H1 (cell line): ENCODE results near the gene FZD8. TPM values are rescaled to one million over a fixed set of nuclear protein-coding genes. Genes with fewer than 3 reads are reported as not detected.

Experiments
- CTCF ChIA-PET: fragments of 300-600 bp; sonication (Branson Sonifier 250); formaldehyde crosslinking; loops from one replicate; lab custom pipeline; 2021; ENCODE audit not compliant: partially characterized antibody; lab: Charles Lee
- POLR2A ChIA-PET: fragments of 300-600 bp; sonication (Branson Sonifier 250); formaldehyde crosslinking; loops from one replicate; lab custom pipeline; 2021; ENCODE audit warnings: inconsistent platforms; ENCODE audit not compliant: partially characterized antibody; lab: Charles Lee
- DNase-seq, 2 experiments: peaks; one replicate each; pipeline versions ENCODE4 v3.0.0 to v3.0.0-alpha.2; 2010 to 2022; ENCODE audit warnings: low spot score in 2 of 2, low read depth in 1 of 2, mixed read lengths in 1 of 2
- FAIRE-seq: peaks from 2 replicates; lab custom pipeline; 2011; peaks lifted over from hg19 to GRCh38; lab: Jason Lieb, UNC
- H2AFZ ChIP-seq: 2 replicates; pipeline ENCODE4 v1.8.1; 2012; ENCODE audit warnings: low read length, inconsistent platforms
- H2AK5ac ChIP-seq: 2 replicates; pipeline ENCODE4 v1.6.1; 2013; ENCODE audit warnings: low read depth, low read length
- H2BK120ac ChIP-seq: replicated peaks from 2 replicates; pipeline ENCODE3; 2013; ENCODE audit warnings: low read depth, low read length, inconsistent platforms
- H2BK12ac ChIP-seq: 2 replicates; pipeline ENCODE4 v1.6.1; 2013; ENCODE audit warnings: low read depth, low read length
- H2BK15ac ChIP-seq: 2 replicates; pipeline ENCODE4 v1.6.1; 2013; ENCODE audit warnings: low read length
- H2BK20ac ChIP-seq: 2 replicates; pipeline ENCODE4 v1.6.1; 2013; ENCODE audit warnings: low read length
- H2BK5ac ChIP-seq: 2 replicates; pipeline ENCODE4 v1.6.1; 2013; ENCODE audit warnings: low read depth, low read length
- H3K14ac ChIP-seq: 2 replicates; pipeline ENCODE4 v1.6.1; 2013; ENCODE audit warnings: inconsistent platforms; ENCODE audit not compliant: insufficient read length
- H3K18ac ChIP-seq: 2 replicates; pipeline ENCODE4 v1.6.1; 2013; ENCODE audit warnings: low read length; ENCODE audit errors: extremely low read depth
- H3K23ac ChIP-seq: 2 replicates; pipeline ENCODE4 v1.6.1; 2013; ENCODE audit warnings: inconsistent platforms; ENCODE audit not compliant: insufficient read length
- H3K23me2 ChIP-seq: 2 replicates; pipeline ENCODE4 v1.6.1; 2013; ENCODE audit warnings: low read depth, low read length
- H3K27ac ChIP-seq: 2 replicates; pipeline ENCODE4 v1.6.1; 2011; ENCODE audit warnings: low read depth, low read length, inconsistent platforms
- H3K27me3 ChIP-seq, 4 experiments: replicated peaks in 1 of 4; 1 replicate in 1 of 4; 2 replicates in 3 of 4; pipeline versions ENCODE4 v1.6.1 to v1.8.1; 2011 to 2013; ENCODE audit warnings: low read length in 3 of 4, mild to moderate bottlenecking in 3 of 4, inconsistent platforms in 2 of 4, mixed read lengths in 2 of 4, moderate library complexity in 1 of 4; ENCODE audit not compliant: control insufficient read depth in 3 of 4, insufficient read depth in 3 of 4; ENCODE audit errors: extremely low read depth in 1 of 4
- H3K36me3 ChIP-seq, 4 experiments: 2 replicates each; pipeline versions ENCODE4 v1.6.1 to v1.8.1; 2011 to 2013; ENCODE audit warnings: mild to moderate bottlenecking in 4 of 4, low read length in 3 of 4, moderate library complexity in 2 of 4, control low read depth in 1 of 4, inconsistent platforms in 1 of 4; ENCODE audit not compliant: insufficient read depth in 4 of 4, control insufficient read depth in 2 of 4
- H3K4ac ChIP-seq: replicated peaks from 2 replicates; pipeline ENCODE3; 2013; ENCODE audit warnings: low read length, low read depth, mixed read lengths, inconsistent platforms; ENCODE audit not compliant: insufficient read length
- H3K4me1 ChIP-seq, 4 experiments: replicated peaks in 1 of 4; 1 replicate in 1 of 4; 2 replicates in 3 of 4; pipeline versions ENCODE4 v1.6.1 to v1.8.1; 2011 to 2013; ENCODE audit warnings: low read length in 3 of 4, inconsistent platforms in 2 of 4, mixed read lengths in 1 of 4; ENCODE audit not compliant: insufficient read depth in 4 of 4, control insufficient read depth in 3 of 4
- H3K4me2 ChIP-seq, 2 experiments: 2 replicates each; pipeline versions ENCODE4 v1.6.1 to v1.8.1; 2011 to 2013; ENCODE audit warnings: low read depth in 2 of 2, low read length in 2 of 2, control low read depth in 1 of 2, inconsistent platforms in 1 of 2, mild to moderate bottlenecking in 1 of 2; ENCODE audit not compliant: insufficient read depth in 1 of 2
- H3K4me3 ChIP-seq, 4 experiments: fragments of 200-600, 300-600 bp in 1 of 4; sonication (generic), shearing (Covaris generic), sonication (Bioruptor Twin) in 1 of 4; 2 replicates each; pipeline versions ENCODE4 v1.5.1 to v1.8.1; 2011 to 2016; ENCODE audit warnings: low read length in 4 of 4, low read depth in 3 of 4, control low read depth in 2 of 4, inconsistent platforms in 2 of 4, mild to moderate bottlenecking in 2 of 4, mixed read lengths in 1 of 4, moderate library complexity in 1 of 4; ENCODE audit not compliant: insufficient read depth in 2 of 4; ENCODE audit errors: extremely low read depth in 1 of 4
- H3K56ac ChIP-seq: replicated peaks from 2 replicates; pipeline ENCODE3; 2013; ENCODE audit warnings: low read depth, mild to moderate bottlenecking, mixed read lengths, low read length, inconsistent platforms; ENCODE audit not compliant: insufficient read length
- H3K79me1 ChIP-seq: 2 replicates; pipeline ENCODE4 v1.6.1; 2013; ENCODE audit warnings: low read depth, low read length, control low read depth
- H3K79me2 ChIP-seq, 2 experiments: 2 replicates each; pipeline versions ENCODE4 v1.6.1 to v1.8.1; 2012 to 2013; ENCODE audit warnings: low read length in 2 of 2, mild to moderate bottlenecking in 2 of 2, inconsistent platforms in 1 of 2; ENCODE audit not compliant: insufficient read depth in 2 of 2, control insufficient read depth in 1 of 2
- H3K9ac ChIP-seq, 4 experiments: replicated peaks in 1 of 4; 1 replicate in 1 of 4; 2 replicates in 3 of 4; pipeline versions ENCODE4 v1.6.1 to v1.8.1; 2011 to 2013; ENCODE audit warnings: low read depth in 3 of 4, low read length in 3 of 4, control low read depth in 2 of 4, mild to moderate bottlenecking in 2 of 4, moderate library complexity in 2 of 4, inconsistent platforms in 1 of 4; ENCODE audit errors: extremely low read depth in 1 of 4
- H3K9me3 ChIP-seq, 2 experiments: 2 replicates each; pipeline versions ENCODE4 v1.6.1 to v1.8.1; 2012 to 2013; ENCODE audit warnings: mild to moderate bottlenecking in 2 of 2, moderate library complexity in 2 of 2, control low read depth in 1 of 2, inconsistent platforms in 1 of 2, low read depth in 1 of 2, low read length in 1 of 2, mixed read lengths in 1 of 2; ENCODE audit not compliant: insufficient read depth in 2 of 2
- H4K20me1 ChIP-seq, 2 experiments: replicated peaks in 1 of 2; 2 replicates each; pipeline versions ENCODE3 to v1.8.1; 2011 to 2013; ENCODE audit warnings: inconsistent platforms in 2 of 2, low read length in 2 of 2, mild to moderate bottlenecking in 1 of 2; ENCODE audit not compliant: insufficient read depth in 2 of 2, control insufficient read depth in 1 of 2
- H4K5ac ChIP-seq: 2 replicates; pipeline ENCODE4 v1.6.1; 2013; ENCODE audit warnings: low read length, low read depth, mixed read lengths, inconsistent platforms; ENCODE audit not compliant: insufficient read length
- H4K8ac ChIP-seq: 2 replicates; pipeline ENCODE4 v1.8.0; 2013; ENCODE audit warnings: mild to moderate bottlenecking, moderate library complexity, low read length, inconsistent platforms; ENCODE audit not compliant: insufficient read depth; ENCODE audit errors: extremely low read depth
- H4K91ac ChIP-seq: replicated peaks from 2 replicates; pipeline ENCODE3; 2013; ENCODE audit warnings: low read length, mixed read lengths, inconsistent platforms; ENCODE audit not compliant: insufficient read length
- TAF1 ChIP-seq: IDR thresholded peaks from 2 replicates; pipeline ENCODE4 v1.6.1; 2011; ENCODE audit warnings: mild to moderate bottlenecking, low read depth, low read length
- WGBS, 2 experiments: shearing (Covaris generic) in 1 of 2; methylation state at CpG; one replicate each; pipeline versions ENCODE4 v1.1.6 to v1.1.7; 2013 to 2015; ENCODE audit warnings: low lambda C conversion rate in 2 of 2, mixed read lengths in 2 of 2, inconsistent platforms in 1 of 2, low coverage in 1 of 2, missing lambda C conversion rate in 1 of 2; ENCODE audit not compliant: insufficient replicate concordance in 2 of 2, insufficient coverage in 1 of 2, insufficient read length in 1 of 2; ENCODE audit errors: extremely low coverage in 1 of 2, missing lambda C conversion rate in 1 of 2; 5-methylcytosine and 5-hydroxymethylcytosine counted together
- polyA plus RNA-seq, 7 experiments: library from polyadenylated mRNA; depleted of rRNA in 3 of 7; stranded (reverse) in 5 of 7; unstranded in 2 of 7; fragments of >200 nt in 5 of 7; fragments of 200-250 nt in 2 of 7; gene quantifications; 1 replicate in 5 of 7; 2 replicates in 1 of 7; 4 replicates in 1 of 7; pipeline versions ENCODE4 v1.2.1 to v1.2.3, GENCODE V29; 2011 to 2013; ENCODE audit warnings: missing spikeins in 2 of 7, mixed read lengths in 2 of 7
- total RNA-seq: library from RNA; stranded (reverse); fragmentation: NEBNext Ultra II Directional; extraction: Animal tissue kit (Norgen Biotek cat#: 25700); gene quantifications from 2 replicates; pipeline ENCODE4 v1.2.1, GENCODE V29; 2021

Gene FZD8
- total and polyA plus RNA-seq, 2 of the 8 experiments (the other 6 are each of a cell fraction or from before 2014, with no cell fraction given) = 4.8 to 7.1 TPM

GRCh38 chr10:35594115-35595079 lies 47.7 kb downstream of the FZD8 start:
- Histone ChIP-seq H3K14ac (no peak overlapping the region), H3K4me3 (peak overlapping the region in 1 of 4 experiments; percentile 30; a peak in 2 of 8 replicates), H3K23me2 (peaks cover 5% of the 10 kb centered on the region; the same call in 1 of the 2 replicates), H4K20me1 (no peaks in the 10 kb centered on the region), H3K4ac (peak overlapping the region; percentile 10), H2BK5ac (peak overlapping the region; percentile 98), H3K36me3 (no peaks in the 10 kb centered on the region), H3K23ac (no peak overlapping the region), H3K9ac (peak overlapping the region in 1 of 4 experiments; percentile 28; a peak in 2 of 7 replicates), H3K4me1 (peaks cover 6 to 18% (median 13%) of the 10 kb centered on the region in 4 experiments; a peak in 6 of 7 replicates), H4K91ac (peak overlapping the region; percentile 85), H3K27ac (peak overlapping the region; percentile 81), H4K5ac (peak overlapping the region; percentile 42), H2BK15ac (no peak overlapping the region), H4K8ac (no peak overlapping the region), H3K56ac (no peak overlapping the region), H3K27me3 (no peaks in the 10 kb centered on the region), H2AFZ (peak overlapping the region; percentile 9; the same call in 1 of the 2 replicates), H3K79me2 (no peaks in the 10 kb centered on the region), H2BK120ac (peak overlapping the region; percentile 85), H2BK12ac (peak overlapping the region; percentile 99), H3K4me2 (peak overlapping the region; percentile 49 to 55), H2AK5ac (peak overlapping the region; percentile 98), H3K9me3 (peaks cover 6 to 12% of the 10 kb centered on the region in 2 experiments), H3K79me1 (no peaks in the 10 kb centered on the region), H3K18ac (peak overlapping the region; percentile 97), H2BK20ac (peak overlapping the region; percentile 98)
- 25% methylated on average over 14 of the region's 14 CpGs; no CpG with 5 or more reads in 1 of the 2 experiments for WGBS, 2 experiments
- DNase-seq (peak in 1 of 2 experiments; percentile 79), FAIRE-seq (peak; percentile 93)
- CTCF ChIA-PET = interaction anchor here (0.8 to 1.5 kb wide), 5 partner anchors 11 to 372 kb away, joined by 3 to 4 read pairs (median 3); partner anchors contain the start of gene GJD4
- POLR2A ChIA-PET = interaction anchor here (0.6 to 1.4 kb wide), 5 partner anchors 9 to 43 kb away, joined by 3 to 4 read pairs (median 3); no protein-coding TSS in a partner anchor
- TF ChIP-seq TAF1 = no peak
